GM23248 (cell line): Measurements from ENCODE around the gene RNF186.

ENCODE experiments used
- EZH2 ChIP-seq: fragments of 200-600 bp; sonication (generic); IDR thresholded peaks from 2 replicates; pipeline ENCODE4 v1.6.1; 2018; ENCODE audit warnings: antibody characterized with exemption, mild to moderate bottlenecking; ENCODE audit not compliant: insufficient read depth, poor library complexity, severe bottlenecking
- EZH2phosphoT487 ChIP-seq: fragments of 200-600 bp; sonication (generic); IDR thresholded peaks from 2 replicates; pipeline ENCODE4 v1.6.1; 2018; ENCODE audit warnings: antibody characterized with exemption, moderate library complexity, mild to moderate bottlenecking, low read depth; ENCODE audit not compliant: insufficient read depth

GRCh38 chr1:19831441-19831840, 16.4 kb upstream of the RNF186 start:
- TF ChIP-seq EZH2: no peak
- no peak for TF ChIP-seq EZH2phosphoT487
